ENCODE measurements around the gene RGPD5. TPM values are rescaled to one million over a fixed set of nuclear protein-coding genes. Genes with fewer than 3 reads are reported as not detected.
"Not testable (repeated sequence)": the region's sequence is repeated elsewhere in the genome, so short reads cannot be mapped to it uniquely, and the experiment has no call there.

The RGPD5 gene
- total RNA-seq: 10 to 100 TPM; 27.4 to 79.5 (median 39.7) TPM

- peak; percentile 100 for ATAC-seq (ENCODE audit: low FRiP score)
- not testable (repeated sequence) for DNase-seq (ENCODE audit: low spot score)
These were observed at the start of gene RGPD5 for GRCh38 chr2:109794074-109794737. RGPD5 (plus strand) TSS chr2:109794305; CDS start chr2:109794466, 161 bp downstream.

GRCh38 chr2:109751572-109751971 lies 42.5 kb upstream of the RGPD5 start:
- DNase-seq (ENCODE audit: low spot score); ATAC-seq (ENCODE audit: low FRiP score): not testable (repeated sequence)

- ATAC-seq (ENCODE audit: low FRiP score): peak; percentile 11
- not testable (repeated sequence) for DNase-seq (ENCODE audit: low spot score)
These were observed 36.8 kb upstream of the RGPD5 start for GRCh38 chr2:109757163-109757824.

GRCh38 chr2:109760265-109761042 lies 33.7 kb upstream of the RGPD5 start:
- DNase-seq (ENCODE audit: low spot score); ATAC-seq (ENCODE audit: low FRiP score): not testable (repeated sequence)

GRCh38 chr2:109761043-109761454 lies 33.1 kb upstream of the RGPD5 start:
- DNase-seq (ENCODE audit: low spot score): peak; percentile 22
- ATAC-seq (ENCODE audit: low FRiP score): peak; percentile 62

- ATAC-seq (ENCODE audit: low FRiP score); DNase-seq (ENCODE audit: low spot score): not testable (repeated sequence)
These were observed 32.1 kb upstream of the RGPD5 start for GRCh38 chr2:109761976-109762375.

GRCh38 chr2:109766074-109766473 lies 28.0 kb upstream of the RGPD5 start:
- not testable (repeated sequence) for DNase-seq (ENCODE audit: low spot score); ATAC-seq (ENCODE audit: low FRiP score)

DNA sequence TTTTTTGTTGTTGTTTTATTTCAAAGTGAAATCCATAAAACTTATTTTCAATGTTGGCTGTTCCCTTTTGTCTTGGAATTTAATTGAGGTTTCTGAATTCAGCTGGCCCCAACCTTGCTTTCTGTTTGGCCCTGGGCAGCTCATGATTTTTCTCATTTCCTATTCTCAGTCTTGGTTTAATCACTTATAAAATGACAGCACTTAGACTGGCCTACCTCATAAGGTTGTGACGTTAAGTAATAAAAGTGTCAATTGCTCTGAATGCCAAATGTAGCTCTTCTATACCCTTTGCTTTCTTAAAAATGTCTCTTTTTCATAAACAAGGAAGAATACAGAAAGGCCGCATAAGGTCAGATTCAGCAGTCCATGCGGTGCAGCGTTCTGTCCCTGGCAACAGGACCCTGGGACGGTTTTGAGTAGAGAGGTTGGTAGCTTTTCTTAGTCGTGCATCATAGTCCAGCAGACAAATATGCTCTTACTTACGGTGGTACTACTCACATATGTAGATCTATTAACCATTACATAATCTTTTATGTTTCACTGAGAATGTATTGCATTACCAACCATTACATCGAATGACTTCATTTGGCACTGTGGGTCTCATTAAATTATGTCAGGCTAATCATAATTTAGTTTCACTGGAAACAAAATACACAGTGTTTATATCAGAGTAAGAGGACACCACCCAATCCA lies 27.1 kb upstream of the RGPD5 start:
- ATAC-seq (ENCODE audit: low FRiP score); DNase-seq (ENCODE audit: low spot score): not testable (repeated sequence)

GRCh38 chr2:109768934-109769333 lies 25.2 kb upstream of the RGPD5 start:
- DNase-seq (ENCODE audit: low spot score); ATAC-seq (ENCODE audit: low FRiP score): not testable (repeated sequence)

DNA sequence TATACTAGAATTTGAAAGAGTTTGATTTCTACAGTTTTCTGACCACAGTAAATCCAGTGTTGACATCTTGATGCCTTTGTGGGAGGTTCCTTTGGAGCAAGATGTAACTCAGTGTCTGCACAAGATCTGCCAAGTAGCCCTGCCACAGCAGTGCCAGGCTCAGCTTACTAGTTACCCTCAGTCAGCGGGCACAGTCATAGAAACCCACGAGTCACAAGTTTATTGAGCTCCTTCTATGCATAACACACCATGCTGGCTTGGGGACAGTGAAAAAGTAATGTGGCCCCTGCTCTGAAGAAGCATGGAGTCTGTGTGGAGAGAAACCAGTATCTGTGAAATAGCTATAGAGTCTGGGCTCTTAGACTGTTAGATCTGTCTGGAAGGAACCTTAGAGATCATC lies 15.0 kb upstream of the RGPD5 start:
- not testable (repeated sequence) for DNase-seq (ENCODE audit: low spot score); ATAC-seq (ENCODE audit: low FRiP score)

DNA sequence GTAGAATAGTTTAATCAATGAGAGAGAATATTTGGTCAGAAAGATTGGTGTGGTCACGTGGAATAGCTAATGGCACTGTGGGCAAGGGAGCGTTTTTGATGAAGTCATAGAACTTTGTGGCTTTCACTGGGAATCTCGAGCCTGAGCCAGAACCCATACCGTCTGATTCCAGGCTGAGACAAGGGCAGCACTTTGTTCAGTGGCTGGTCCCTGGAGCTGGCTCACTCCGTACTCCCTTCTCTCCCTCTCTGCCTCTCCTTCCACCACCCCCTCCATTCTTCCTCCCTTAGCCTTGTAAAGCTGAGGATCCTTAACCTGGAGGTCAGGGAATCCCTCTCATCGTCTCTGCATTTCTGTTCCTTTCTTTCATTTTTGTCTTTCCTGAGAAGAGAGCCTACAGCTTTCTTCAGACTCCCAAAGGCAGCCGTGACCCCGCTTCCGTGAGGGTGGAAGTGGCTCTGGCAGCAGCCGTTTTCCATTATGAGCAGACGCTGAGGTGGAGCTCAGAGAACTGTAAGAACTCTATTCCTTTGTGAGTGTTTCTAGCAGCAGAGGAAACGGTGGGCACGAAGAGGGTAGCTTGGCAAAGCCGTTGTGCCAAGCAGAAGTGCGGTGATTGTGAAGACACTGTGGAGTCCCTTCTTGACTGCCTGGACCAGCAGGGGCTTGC lies 12.8 kb upstream of the RGPD5 start:
- not testable (repeated sequence) for DNase-seq (ENCODE audit: low spot score); ATAC-seq (ENCODE audit: low FRiP score)

GRCh38 chr2:109782446-109782993 lies 11.6 kb upstream of the RGPD5 start:
- ATAC-seq (ENCODE audit: low FRiP score); DNase-seq (ENCODE audit: low spot score): not testable (repeated sequence)

- DNase-seq (ENCODE audit: low spot score); ATAC-seq (ENCODE audit: low FRiP score): not testable (repeated sequence)
These were observed 2.4 kb upstream of the RGPD5 start for GRCh38 chr2:109791530-109792279.

GRCh38 chr2:109792659-109793058 lies 1.4 kb upstream of the RGPD5 start:
- not testable (repeated sequence) for ATAC-seq (ENCODE audit: low FRiP score); DNase-seq (ENCODE audit: low spot score)

- ATAC-seq (ENCODE audit: low FRiP score): not testable (repeated sequence)
These were observed 77.1 kb downstream of the RGPD5 start for GRCh38 chr2:109871129-109871751.

GRCh38 chr2:109876625-109877024 lies 82.5 kb downstream of the RGPD5 start:
- not testable (repeated sequence) for DNase-seq (ENCODE audit: low spot score); ATAC-seq (ENCODE audit: low FRiP score)

More at GRCh38 chr2:109871129-109871751, 77.1 kb downstream of the RGPD5 start:
- not testable (repeated sequence) for DNase-seq (ENCODE audit: low spot score)

- not testable (repeated sequence) for DNase-seq (ENCODE audit: low spot score); ATAC-seq (ENCODE audit: low FRiP score)
These were observed 88.0 kb downstream of the RGPD5 start for GRCh38 chr2:109882112-109882511.

All from omental fat pad (tissue), 4 donors.